ENCODE results near the gene ALDH4A1.

DNA sequence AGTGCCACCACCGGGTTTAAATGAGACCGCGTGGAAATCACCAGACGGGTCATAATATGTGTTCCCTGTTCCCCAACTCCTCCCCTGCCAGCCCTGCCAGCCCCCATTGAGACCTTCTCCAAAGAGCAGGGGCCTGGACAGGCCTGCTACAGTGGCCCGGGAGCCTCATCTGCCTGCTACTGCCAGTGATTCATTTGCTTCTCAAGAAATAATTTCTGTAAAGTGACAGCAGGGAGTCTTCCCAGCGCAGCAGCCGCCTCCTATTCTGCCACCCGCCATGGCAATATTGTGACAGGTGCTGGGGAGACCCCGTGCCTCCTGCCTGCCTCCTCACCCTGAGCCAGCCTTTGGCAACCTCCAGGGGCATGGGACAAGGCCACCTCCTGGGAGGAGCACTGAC is 45.2 kb upstream of the ALDH4A1 start:
- TF ChIP-seq, protein P1, sequence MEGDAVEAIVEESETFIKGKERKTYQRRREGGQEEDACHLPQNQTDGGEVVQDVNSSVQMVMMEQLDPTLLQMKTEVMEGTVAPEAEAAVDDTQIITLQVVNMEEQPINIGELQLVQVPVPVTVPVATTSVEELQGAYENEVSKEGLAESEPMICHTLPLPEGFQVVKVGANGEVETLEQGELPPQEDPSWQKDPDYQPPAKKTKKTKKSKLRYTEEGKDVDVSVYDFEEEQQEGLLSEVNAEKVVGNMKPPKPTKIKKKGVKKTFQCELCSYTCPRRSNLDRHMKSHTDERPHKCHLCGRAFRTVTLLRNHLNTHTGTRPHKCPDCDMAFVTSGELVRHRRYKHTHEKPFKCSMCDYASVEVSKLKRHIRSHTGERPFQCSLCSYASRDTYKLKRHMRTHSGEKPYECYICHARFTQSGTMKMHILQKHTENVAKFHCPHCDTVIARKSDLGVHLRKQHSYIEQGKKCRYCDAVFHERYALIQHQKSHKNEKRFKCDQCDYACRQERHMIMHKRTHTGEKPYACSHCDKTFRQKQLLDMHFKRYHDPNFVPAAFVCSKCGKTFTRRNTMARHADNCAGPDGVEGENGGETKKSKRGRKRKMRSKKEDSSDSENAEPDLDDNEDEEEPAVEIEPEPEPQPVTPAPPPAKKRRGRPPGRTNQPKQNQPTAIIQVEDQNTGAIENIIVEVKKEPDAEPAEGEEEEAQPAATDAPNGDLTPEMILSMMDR (IDR thresholded peaks at IDR 0.05 in 2 of 3, conservative IDR thresholded peaks at IDR 0.05 in 1 of 3; ENCODE audit: control insufficient read depth in 2 of 3, extremely low read depth in 1 of 3, insufficient read depth in 1 of 3, low read depth in 3 of 3, low read length in 3 of 3): no peak
- TF ChIP-seq EGR1 (IDR thresholded peaks at IDR 0.05; ENCODE audit: borderline replicate concordance in 1 of 2, low read depth in 2 of 2, low read length in 2 of 2): no peak
- no peak for TF ChIP-seq POLR2A (IDR thresholded peaks at IDR 0.05; ENCODE audit: low read depth, low read length)
- TF ChIP-seq JUND (IDR thresholded peaks at IDR 0.05; ENCODE audit: low read depth, low read length): no peak
